Gastroesophageal sphincter (tissue), 3 donors: ENCODE results near the gene SMTN.

Experiments
- CTCF ChIP-seq, 4 experiments: fragments of 200-600 bp in 2 of 4; fragments of 450-650 bp in 2 of 4; sonication (generic) in 1 of 4; IDR thresholded peaks; one replicate each; pipeline ENCODE4 v1.5.1; 2017 to 2019; ENCODE audit warnings: antibody characterized with exemption in 4 of 4, mild to moderate bottlenecking in 2 of 4, moderate library complexity in 2 of 4
- POLR2A ChIP-seq, 2 donors: fragments of 450-650 bp; IDR thresholded peaks; one replicate each; pipeline ENCODE4 v1.6.1; 2017; ENCODE audit warnings: antibody characterized with exemption in 2 of 2, mild to moderate bottlenecking in 2 of 2, moderate library complexity in 1 of 2
- POLR2AphosphoS5 ChIP-seq: sonication (generic); formaldehyde crosslinking; IDR thresholded peaks from one replicate; pipeline ENCODE4 v1.6.1; 2017; ENCODE audit warnings: antibody characterized with exemption

- TF ChIP-seq CTCF (IDR thresholded peaks at IDR 0.05) (no peak), POLR2AphosphoS5 (no peak), POLR2A (IDR thresholded peaks at IDR 0.05) (no peak)
Measured at GRCh38 chr22:31124811-31125465, 43.8 kb downstream of the SMTN start.
